ENCODE measurements around the gene ARHGAP10.

- no peak for TF ChIP-seq CTCF (IDR thresholded peaks at IDR 0.05)
- no peak for TF ChIP-seq POLR2A (IDR thresholded peaks at IDR 0.05)
These were observed 272.5 kb downstream of the ARHGAP10 start for GRCh38 chr4:148004228-148004857.
